Liver (tissue), 3 donors: ENCODE measurements around the gene ARMC12.

Experiments used
- CTCF ChIP-seq: fragments of 150-350 bp; IDR thresholded peaks from 2 replicates; pipeline ENCODE4 v1.5.1; 2017; ENCODE audit warnings: improper control_type of control experiment, low read depth, low read length; ENCODE audit not compliant: missing input control
- EGR1 ChIP-seq, 2 donors: IDR thresholded peaks; 2 replicates each; pipeline ENCODE4 v1.6.1; 2016 to 2018; ENCODE audit warnings: antibody characterized with exemption in 2 of 2, low read depth in 2 of 2
- GABPA ChIP-seq, 2 donors: IDR thresholded peaks in 1 of 2; conservative IDR thresholded peaks in 1 of 2; 2 replicates each; pipeline ENCODE4 v1.6.1; 2016; ENCODE audit warnings: antibody characterized with exemption in 2 of 2, mild to moderate bottlenecking in 1 of 2, moderate library complexity in 1 of 2
- JUND ChIP-seq, 2 donors: IDR thresholded peaks; 2 replicates each; pipeline ENCODE4 v1.6.1; 2016; ENCODE audit warnings: antibody characterized with exemption in 2 of 2
- MAX ChIP-seq: IDR thresholded peaks from 2 replicates; pipeline ENCODE4 v1.6.1; 2016; ENCODE audit warnings: antibody characterized with exemption
- RXRA ChIP-seq, 2 donors: IDR thresholded peaks; 2 replicates each; pipeline ENCODE4 v1.6.1; 2017 to 2018; ENCODE audit warnings: antibody characterized with exemption in 2 of 2, mild to moderate bottlenecking in 1 of 2
- SP1 ChIP-seq: IDR thresholded peaks from 2 replicates; pipeline ENCODE4 v1.6.1; 2018; ENCODE audit warnings: antibody characterized with exemption, mild to moderate bottlenecking
- TAF1 ChIP-seq: conservative IDR thresholded peaks from 2 replicates; pipeline ENCODE4 v1.6.1; 2016; ENCODE audit warnings: antibody characterized with exemption, mild to moderate bottlenecking
- YY1 ChIP-seq: IDR thresholded peaks from 2 replicates; pipeline ENCODE4 v1.6.1; 2016; ENCODE audit warnings: antibody characterized with exemption, mild to moderate bottlenecking
- ZBTB33 ChIP-seq: IDR thresholded peaks from 2 replicates; pipeline ENCODE4 v1.6.1; 2016; ENCODE audit warnings: antibody characterized with exemption
- donor health status: healthy.
- donor health status: healthy.

GRCh38 chr6:35708585-35708984, 28.2 kb upstream of the ARMC12 start:
- TF ChIP-seq RXRA (IDR thresholded peaks at IDR 0.05) (no peak), CTCF (no peak), EGR1 (IDR thresholded peaks at IDR 0.05; ENCODE audit: low read depth in 2 of 2) (no peak), SP1 (no peak), JUND (IDR thresholded peaks at IDR 0.05) (no peak), TAF1 (no peak), GABPA (IDR thresholded peaks at IDR 0.05 in 1 of 2, conservative IDR thresholded peaks at IDR 0.05 in 1 of 2) (no peak), MAX (no peak), YY1 (no peak), ZBTB33 (no peak)
